Amniotic epithelial cell (primary cell): ENCODE measurements around the gene ARFGEF2.

ENCODE experiments used
- DNase-seq: peaks from one replicate; pipeline ENCODE4 v3.0.0-alpha.2; 2010; ENCODE audit warnings: low read depth

Gene ARFGEF2

GRCh38 chr20:48898896-48899530, 22.5 kb upstream of the ARFGEF2 start:
- no peak for DNase-seq

- DNase-seq = no peak
Measured at GRCh38 chr20:48899881-48900280, 21.6 kb upstream of the ARFGEF2 start.

- DNase-seq = no peak
Measured at GRCh38 chr20:48901326-48901725, 20.2 kb upstream of the ARFGEF2 start.

- no peak for DNase-seq
Measured at GRCh38 chr20:48903705-48904104, 17.8 kb upstream of the ARFGEF2 start.

GRCh38 chr20:48904566-48905296, 16.8 kb upstream of the ARFGEF2 start:
- DNase-seq = peak; percentile 67

GRCh38 chr20:48905297-48905647, 16.2 kb upstream of the ARFGEF2 start:
- DNase-seq = no peak

- DNase-seq = no peak
Measured at GRCh38 chr20:48906221-48906877, 15.2 kb upstream of the ARFGEF2 start.

- DNase-seq = no peak
Measured at GRCh38 chr20:48908656-48909319, 12.7 kb upstream of the ARFGEF2 start.

GRCh38 chr20:48909910-48910309, 11.6 kb upstream of the ARFGEF2 start:
- no peak for DNase-seq

- peak; percentile 51 for DNase-seq
Measured at GRCh38 chr20:48910347-48910781, 11.1 kb upstream of the ARFGEF2 start.

GRCh38 chr20:48912065-48912464, 9.4 kb upstream of the ARFGEF2 start:
- DNase-seq = no peak

- no peak for DNase-seq
Measured at GRCh38 chr20:48916699-48917098, 4.8 kb upstream of the ARFGEF2 start.

- no peak for DNase-seq
Measured at GRCh38 chr20:48919336-48919881, 2.1 kb upstream of the ARFGEF2 start.

- DNase-seq = no peak
Measured at GRCh38 chr20:48919882-48920526, 1.5 kb upstream of the ARFGEF2 start.

- no peak for DNase-seq
Measured at GRCh38 chr20:48920527-48921167, 864 bp upstream of the ARFGEF2 start.

- peak; percentile 41 for DNase-seq
Measured at GRCh38 chr20:48921883-48922820, 641 bp downstream of the ARFGEF2 start.

GRCh38 chr20:48923149-48923718, 1.7 kb downstream of the ARFGEF2 start:
- DNase-seq = peak; percentile 49

- DNase-seq = no peak
Measured at GRCh38 chr20:48924756-48925109, 3.2 kb downstream of the ARFGEF2 start.

GRCh38 chr20:48926267-48926666, 4.8 kb downstream of the ARFGEF2 start:
- DNase-seq = no peak

GRCh38 chr20:48926821-48927220, 5.3 kb downstream of the ARFGEF2 start:
- DNase-seq = no peak
